Measurements from ENCODE around the gene HPDL. TPM values are rescaled to one million over a fixed set of nuclear protein-coding genes. Genes with fewer than 3 reads are reported as not detected.

HPDL gene
- polyA plus RNA-seq, 1 experiment: 0.22 TPM

- H3K9me3 ChIP-seq (ENCODE audit: control insufficient read depth, insufficient read depth, low read length): no peaks in the 10 kb centered on the region
- H3K4me3 ChIP-seq (ENCODE audit: low read depth, low read length): no peak overlapping the region
- no peak overlapping the region for H3K27ac ChIP-seq (ENCODE audit: low read depth, low read length)
- ChIA-PET POLR2A (interaction anchor here (0.5 to 2.2 kb wide), 4 partner anchors 9 to 505 kb away, joined by 3 to 12 read pairs (median 5); partner anchors contain the start of genes HECTD3, PRDX1, PTCH2 and TOE1), CTCF (interaction anchor here (0.6 to 5.8 kb wide), 9 partner anchors 9 to 334 kb away, joined by 3 to 41 read pairs (median 5); partner anchors contain the start of gene TESK2)
- no peak for DNase-seq (ENCODE audit: low read depth, low spot score)
- no peak for TF ChIP-seq CTCF (IDR thresholded peaks at IDR 0.05; ENCODE audit: low read depth, low read length)
- no peaks in the 10 kb centered on the region for H3K27me3 ChIP-seq (ENCODE audit: control insufficient read depth, insufficient read depth, low read length)
Measured at GRCh38 chr1:45348609-45348965, 21.9 kb downstream of the HPDL start.

- Histone ChIP-seq H3K9me3 (ENCODE audit: control insufficient read depth, insufficient read depth, low read length) (no peaks in the 10 kb centered on the region), H3K4me3 (ENCODE audit: low read depth, low read length) (no peak overlapping the region), H3K27me3 (ENCODE audit: control insufficient read depth, insufficient read depth, low read length) (no peaks in the 10 kb centered on the region), H3K27ac (ENCODE audit: low read depth, low read length) (no peak overlapping the region)
- no peak for TF ChIP-seq CTCF (IDR thresholded peaks at IDR 0.05; ENCODE audit: low read depth, low read length)
- no peak for DNase-seq (ENCODE audit: low read depth, low spot score)
- ChIA-PET POLR2A (interaction anchor here (0.5 to 2.2 kb wide), 3 partner anchors 10 to 506 kb away, joined by 4 to 12 read pairs (median 6); partner anchors contain the start of genes HECTD3, PTCH2 and TOE1), CTCF (interaction anchor here (1.0 to 5.8 kb wide), 7 partner anchors 10 to 335 kb away, joined by 3 to 41 read pairs (median 7); partner anchors contain the start of gene TESK2)
Measured at GRCh38 chr1:45348966-45349677, 22.4 kb downstream of the HPDL start.

DNA sequence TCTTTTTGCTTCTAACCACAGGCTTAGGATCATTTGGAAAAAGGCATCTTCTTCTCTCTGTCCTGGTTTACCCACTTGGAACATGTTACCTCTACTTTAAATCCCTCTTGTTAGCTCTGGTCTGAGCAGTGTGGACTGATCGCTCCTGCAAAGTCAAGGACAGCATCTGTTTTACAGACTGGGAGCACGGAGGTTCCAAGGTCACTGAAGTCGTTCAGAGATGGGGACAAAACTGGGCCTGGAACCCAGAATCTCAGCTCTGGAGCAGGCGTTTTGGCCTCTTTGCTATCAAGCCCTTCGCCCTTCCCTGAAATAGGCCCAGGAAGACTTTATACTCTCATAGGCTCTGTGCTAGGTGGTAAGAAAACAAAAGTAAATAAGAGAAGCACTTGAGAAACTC is 24.8 kb downstream of the HPDL start:
- POLR2A ChIA-PET: interaction anchor here (0.5 kb wide), 1 partner anchor 339 kb away, joined by 4 read pairs; no protein-coding TSS in a partner anchor
- H3K27ac ChIP-seq (ENCODE audit: low read depth, low read length): no peak overlapping the region
- CTCF ChIA-PET: interaction anchor here (5.8 to 16.5 kb wide), 2 partner anchors 8 to 140 kb away, joined by 41 to 456 read pairs; partner anchors contain the start of gene TESK2
- H3K4me3 ChIP-seq (ENCODE audit: low read depth, low read length): no peak overlapping the region
- DNase-seq (ENCODE audit: low read depth, low spot score): no peak
- TF ChIP-seq CTCF (IDR thresholded peaks at IDR 0.05; ENCODE audit: low read depth, low read length): no peak
- no peaks in the 10 kb centered on the region for H3K27me3 ChIP-seq (ENCODE audit: control insufficient read depth, insufficient read depth, low read length)
- no peaks in the 10 kb centered on the region for H3K9me3 ChIP-seq (ENCODE audit: control insufficient read depth, insufficient read depth, low read length)

- CTCF ChIA-PET: interaction anchor here (1.8 to 16.5 kb wide), 2 partner anchors 138 to 339 kb away, joined by 6 to 456 read pairs; partner anchors contain the start of gene TESK2
- no peak overlapping the region for H3K4me3 ChIP-seq (ENCODE audit: low read depth, low read length)
- H3K27ac ChIP-seq (ENCODE audit: low read depth, low read length): no peak overlapping the region
- no peaks in the 10 kb centered on the region for H3K9me3 ChIP-seq (ENCODE audit: control insufficient read depth, insufficient read depth, low read length)
- POLR2A ChIA-PET: no interaction called here
- H3K27me3 ChIP-seq (ENCODE audit: control insufficient read depth, insufficient read depth, low read length): no peaks in the 10 kb centered on the region
- TF ChIP-seq CTCF (IDR thresholded peaks at IDR 0.05; ENCODE audit: low read depth, low read length): no peak
- no peak for DNase-seq (ENCODE audit: low read depth, low spot score)
Measured at GRCh38 chr1:45353685-45354084, 27.0 kb downstream of the HPDL start.

GRCh38 chr1:45354838-45355237 is 28.1 kb downstream of the HPDL start:
- H3K27me3 ChIP-seq (ENCODE audit: control insufficient read depth, insufficient read depth, low read length): no peaks in the 10 kb centered on the region
- ChIA-PET POLR2A (no interaction called here), CTCF (interaction anchor here (0.7 to 16.5 kb wide), 2 partner anchors 137 to 340 kb away, joined by 3 to 456 read pairs; partner anchors contain the start of gene TESK2)
- DNase-seq (ENCODE audit: low read depth, low spot score): no peak
- H3K4me3 ChIP-seq (ENCODE audit: low read depth, low read length): no peak overlapping the region
- no peak for TF ChIP-seq CTCF (IDR thresholded peaks at IDR 0.05; ENCODE audit: low read depth, low read length)
- H3K9me3 ChIP-seq (ENCODE audit: control insufficient read depth, insufficient read depth, low read length): no peaks in the 10 kb centered on the region
- no peak overlapping the region for H3K27ac ChIP-seq (ENCODE audit: low read depth, low read length)

Data from AG04450 (cell line).